WTC11 (cell line): ENCODE data around the gene MRPL9. TPM values are rescaled to one million over a fixed set of nuclear protein-coding genes. Genes with fewer than 3 reads are reported as not detected.

ENCODE experiments used
- ATAC-seq: fragments of 200-7000 bp; cut with Tn5 transposase; 2 replicates; pipeline ENCODE4 v1.10.0; 2021; ENCODE audit warnings: mild to moderate bottlenecking, moderate library complexity
- CTCF ChIA-PET: fragments of 300-600 bp; sonication (Branson Sonifier 250); formaldehyde crosslinking; loops from one replicate; lab custom pipeline; 2021; ENCODE audit warnings: antibody characterized with exemption; lab: Charles Lee
- POLR2A ChIA-PET: fragments of 350-600 bp; sonication (Branson Sonifier 250); formaldehyde crosslinking; loops from one replicate; lab custom pipeline; 2021; ENCODE audit warnings: antibody characterized with exemption; lab: Charles Lee
- DNase-seq: peaks from one replicate; pipeline ENCODE4 v3.0.0; 2021; ENCODE audit warnings: low spot score
- H3K27ac Mint-ChIP-seq: 2 replicates; pipeline ENCODE4 v1.8.0; 2021; ENCODE audit warnings: mixed read lengths
- H3K27me3 Mint-ChIP-seq: 2 replicates; pipeline ENCODE4 v1.8.0; 2021; ENCODE audit warnings: low read depth, mild to moderate bottlenecking, moderate library complexity, mixed read lengths
- H3K36me3 Mint-ChIP-seq: 2 replicates; pipeline ENCODE4 v1.8.0; 2021; ENCODE audit warnings: mixed read lengths
- H3K4me1 Mint-ChIP-seq: 2 replicates; pipeline ENCODE4 v1.8.0; 2022; ENCODE audit warnings: mixed read lengths
- H3K4me3 Mint-ChIP-seq: 2 replicates; pipeline ENCODE4 v1.8.0; 2021; ENCODE audit warnings: mild to moderate bottlenecking, moderate library complexity, mixed read lengths
- H3K9me3 Mint-ChIP-seq: 2 replicates; pipeline ENCODE4 v1.8.0; 2021; ENCODE audit warnings: mixed read lengths
- ATF1 ChIP-seq: sonication (generic); formaldehyde crosslinking; IDR thresholded peaks from 2 replicates; pipeline ENCODE4 v1.8.1; 2023; ENCODE audit warnings: mild to moderate bottlenecking, moderate library complexity, missing genetic modification reagents
- ATF6 ChIP-seq: sonication (generic); formaldehyde crosslinking; IDR thresholded peaks from 2 replicates; pipeline ENCODE4 v1.8.1; 2023; ENCODE audit warnings: mild to moderate bottlenecking, missing genetic modification reagents
- CREB1 ChIP-seq: sonication (generic); formaldehyde crosslinking; IDR thresholded peaks from 2 replicates; pipeline ENCODE4 v1.8.0; 2023; ENCODE audit warnings: mild to moderate bottlenecking, missing genetic modification reagents
- ESRRA ChIP-seq: sonication (generic); formaldehyde crosslinking; IDR thresholded peaks from 2 replicates; pipeline ENCODE4 v1.8.1; 2022; ENCODE audit warnings: mild to moderate bottlenecking, missing genetic modification reagents, borderline replicate concordance
- FOXP1 ChIP-seq: sonication (generic); formaldehyde crosslinking; IDR thresholded peaks from 2 replicates; pipeline ENCODE4 v1.8.0; 2022; ENCODE audit warnings: missing genetic modification reagents, mild to moderate bottlenecking, moderate library complexity, borderline replicate concordance
- IRF2 ChIP-seq: sonication (generic); formaldehyde crosslinking; IDR thresholded peaks from 2 replicates; pipeline ENCODE4 v1.8.0; 2022; ENCODE audit warnings: low read depth, missing genetic modification reagents, borderline replicate concordance
- JUN ChIP-seq: sonication (generic); formaldehyde crosslinking; IDR thresholded peaks from 2 replicates; pipeline ENCODE4 v1.8.0; 2023; ENCODE audit warnings: mild to moderate bottlenecking, missing genetic modification reagents
- NFE2L1 ChIP-seq: sonication (generic); formaldehyde crosslinking; IDR thresholded peaks from 2 replicates; pipeline ENCODE4 v1.8.1; 2023; ENCODE audit warnings: missing genetic modification reagents
- OVOL2 ChIP-seq: fragments of 250-450 bp; sonication (Bioruptor Pico); IDR thresholded peaks from 2 replicates; pipeline ENCODE4 v1.9.0; 2021; ENCODE audit warnings: mild to moderate bottlenecking, borderline replicate concordance
- SMAD4 ChIP-seq: sonication (generic); formaldehyde crosslinking; IDR thresholded peaks from 2 replicates; pipeline ENCODE4 v1.8.0; 2022; ENCODE audit warnings: mild to moderate bottlenecking, missing genetic modification reagents
- ZNF232 ChIP-seq: sonication (generic); formaldehyde crosslinking; IDR thresholded peaks from 2 replicates; pipeline ENCODE4 v1.8.0; 2022; ENCODE audit warnings: mild to moderate bottlenecking, missing genetic modification reagents
- ZNF396 ChIP-seq: fragments of 250-450 bp; sonication (Bioruptor Pico); IDR thresholded peaks from 2 replicates; pipeline ENCODE4 v1.8.0; 2021; ENCODE audit warnings: mild to moderate bottlenecking, moderate library complexity, borderline replicate concordance
- ZNF416 ChIP-seq: fragments of 250-450 bp; sonication (Bioruptor Pico); IDR thresholded peaks from 2 replicates; pipeline ENCODE4 v1.9.0; 2021; ENCODE audit warnings: mild to moderate bottlenecking, inconsistent platforms
- ZNF671 ChIP-seq: fragments of 250-450 bp; sonication (Bioruptor Pico); IDR thresholded peaks from 2 replicates; pipeline ENCODE4 v1.8.0; 2021; ENCODE audit warnings: mild to moderate bottlenecking
- ZSCAN18 ChIP-seq: fragments of 250-450 bp; sonication (Bioruptor Pico); IDR thresholded peaks from 2 replicates; pipeline ENCODE4 v2.1.2; 2022; ENCODE audit warnings: mild to moderate bottlenecking, moderate library complexity
- total RNA-seq: library from RNA; stranded (reverse); gene quantifications from 3 replicates; pipeline ENCODE4 v1.2.3, GENCODE V29; 2021
- TF ChIP-seq, protein P1 (sequence below): fragments of 250-450 bp; sonication (Bioruptor Pico); IDR thresholded peaks from 2 replicates; pipeline ENCODE4 v1.9.0; 2021; ENCODE audit warnings: mild to moderate bottlenecking, borderline replicate concordance
- TF ChIP-seq, protein P2 (sequence below): sonication (generic); formaldehyde crosslinking; IDR thresholded peaks from 2 replicates; pipeline ENCODE4 v1.8.1; 2022; ENCODE audit warnings: mild to moderate bottlenecking, missing genetic modification reagents, moderate library complexity, borderline replicate concordance
- TF ChIP-seq, protein P3 (sequence below): sonication (generic); formaldehyde crosslinking; IDR thresholded peaks from 2 replicates; pipeline ENCODE4 v1.8.0; 2023; ENCODE audit warnings: mild to moderate bottlenecking, missing genetic modification reagents

Gene MRPL9
- total RNA-seq, 1 experiment from 2014 or later = 99.3 TPM

- TF ChIP-seq IRF2 (CRISPR knock-in tag) = no peak
- no peak for TF ChIP-seq ZNF232 (CRISPR knock-in tag)
- TF ChIP-seq JUN (CRISPR knock-in tag) = no peak
- TF ChIP-seq, protein P1, sequence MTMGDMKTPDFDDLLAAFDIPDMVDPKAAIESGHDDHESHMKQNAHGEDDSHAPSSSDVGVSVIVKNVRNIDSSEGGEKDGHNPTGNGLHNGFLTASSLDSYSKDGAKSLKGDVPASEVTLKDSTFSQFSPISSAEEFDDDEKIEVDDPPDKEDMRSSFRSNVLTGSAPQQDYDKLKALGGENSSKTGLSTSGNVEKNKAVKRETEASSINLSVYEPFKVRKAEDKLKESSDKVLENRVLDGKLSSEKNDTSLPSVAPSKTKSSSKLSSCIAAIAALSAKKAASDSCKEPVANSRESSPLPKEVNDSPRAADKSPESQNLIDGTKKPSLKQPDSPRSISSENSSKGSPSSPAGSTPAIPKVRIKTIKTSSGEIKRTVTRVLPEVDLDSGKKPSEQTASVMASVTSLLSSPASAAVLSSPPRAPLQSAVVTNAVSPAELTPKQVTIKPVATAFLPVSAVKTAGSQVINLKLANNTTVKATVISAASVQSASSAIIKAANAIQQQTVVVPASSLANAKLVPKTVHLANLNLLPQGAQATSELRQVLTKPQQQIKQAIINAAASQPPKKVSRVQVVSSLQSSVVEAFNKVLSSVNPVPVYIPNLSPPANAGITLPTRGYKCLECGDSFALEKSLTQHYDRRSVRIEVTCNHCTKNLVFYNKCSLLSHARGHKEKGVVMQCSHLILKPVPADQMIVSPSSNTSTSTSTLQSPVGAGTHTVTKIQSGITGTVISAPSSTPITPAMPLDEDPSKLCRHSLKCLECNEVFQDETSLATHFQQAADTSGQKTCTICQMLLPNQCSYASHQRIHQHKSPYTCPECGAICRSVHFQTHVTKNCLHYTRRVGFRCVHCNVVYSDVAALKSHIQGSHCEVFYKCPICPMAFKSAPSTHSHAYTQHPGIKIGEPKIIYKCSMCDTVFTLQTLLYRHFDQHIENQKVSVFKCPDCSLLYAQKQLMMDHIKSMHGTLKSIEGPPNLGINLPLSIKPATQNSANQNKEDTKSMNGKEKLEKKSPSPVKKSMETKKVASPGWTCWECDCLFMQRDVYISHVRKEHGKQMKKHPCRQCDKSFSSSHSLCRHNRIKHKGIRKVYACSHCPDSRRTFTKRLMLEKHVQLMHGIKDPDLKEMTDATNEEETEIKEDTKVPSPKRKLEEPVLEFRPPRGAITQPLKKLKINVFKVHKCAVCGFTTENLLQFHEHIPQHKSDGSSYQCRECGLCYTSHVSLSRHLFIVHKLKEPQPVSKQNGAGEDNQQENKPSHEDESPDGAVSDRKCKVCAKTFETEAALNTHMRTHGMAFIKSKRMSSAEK = no peak
- TF ChIP-seq ZNF671 (CRISPR knock-in tag) = no peak
- no peak for TF ChIP-seq ZNF416 (CRISPR knock-in tag)
Measured at GRCh38 chr1:151721788-151722510, 41.3 kb downstream of the MRPL9 start (continued).

DNA sequence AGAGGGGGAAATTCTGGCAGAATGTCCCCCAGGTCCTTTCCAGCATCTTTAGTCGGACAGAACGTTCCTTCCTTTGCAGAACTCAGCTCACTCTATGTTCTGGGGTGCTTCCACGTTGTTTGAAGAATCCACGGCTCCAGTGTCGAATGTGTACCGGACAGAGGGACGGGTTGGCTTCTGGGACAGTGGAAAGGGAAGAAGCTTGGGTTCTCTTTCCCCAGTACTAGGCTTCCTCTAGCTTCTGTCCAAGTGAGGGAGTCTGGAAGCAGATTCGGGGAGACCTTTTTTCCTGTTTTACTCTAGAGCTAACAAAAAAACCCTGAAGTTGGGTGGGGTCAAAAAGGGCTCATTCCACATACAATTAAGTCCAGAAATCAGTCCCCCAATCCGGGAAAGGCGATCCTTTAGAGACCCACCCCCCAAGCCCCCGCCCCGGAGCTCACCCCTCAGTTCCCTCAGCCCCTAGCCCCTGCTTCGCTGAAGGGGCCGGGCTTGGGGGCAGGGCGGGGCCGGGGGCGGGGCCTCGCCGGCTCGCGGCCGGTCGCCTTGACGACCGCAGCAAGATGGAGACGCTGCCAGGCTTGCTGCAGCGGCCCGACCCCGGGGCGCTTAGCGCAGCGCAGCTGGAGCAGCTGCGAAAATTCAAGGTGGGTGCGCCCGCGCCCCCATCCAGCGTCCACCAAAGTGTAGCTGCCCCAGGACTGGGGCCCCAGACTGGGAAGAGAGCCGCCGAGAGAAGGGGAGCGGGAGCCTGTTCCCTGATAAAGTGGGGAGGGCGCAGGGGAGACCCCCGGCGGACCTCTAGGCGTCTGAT, 42.1 kb downstream of the MRPL9 start, which contains the start of gene RIIAD1:
Gene RIIAD1, plus strand, starts transcription at position 549 of the 814 bp plus-strand sequence. Its CDS starts 15 bp downstream, at position 564.
- H3K9me3 Mint-ChIP-seq = no peaks in the 10 kb centered on the region
- TF ChIP-seq, protein P2, sequence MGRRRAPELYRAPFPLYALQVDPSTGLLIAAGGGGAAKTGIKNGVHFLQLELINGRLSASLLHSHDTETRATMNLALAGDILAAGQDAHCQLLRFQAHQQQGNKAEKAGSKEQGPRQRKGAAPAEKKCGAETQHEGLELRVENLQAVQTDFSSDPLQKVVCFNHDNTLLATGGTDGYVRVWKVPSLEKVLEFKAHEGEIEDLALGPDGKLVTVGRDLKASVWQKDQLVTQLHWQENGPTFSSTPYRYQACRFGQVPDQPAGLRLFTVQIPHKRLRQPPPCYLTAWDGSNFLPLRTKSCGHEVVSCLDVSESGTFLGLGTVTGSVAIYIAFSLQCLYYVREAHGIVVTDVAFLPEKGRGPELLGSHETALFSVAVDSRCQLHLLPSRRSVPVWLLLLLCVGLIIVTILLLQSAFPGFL (CRISPR knock-in tag) = no peak
- TF ChIP-seq SMAD4 = no peak
- TF ChIP-seq NFE2L1 (CRISPR knock-in tag) = no peak
- TF ChIP-seq FOXP1 (CRISPR knock-in tag) = no peak
- no peak for TF ChIP-seq ZNF396 (CRISPR knock-in tag)
- no peak for TF ChIP-seq CREB1 (CRISPR knock-in tag)
- TF ChIP-seq ZSCAN18 (CRISPR knock-in tag) = no peak
- TF ChIP-seq, all 79 proteins: peak for 0
- ATAC-seq (peak; percentile 85), DNase-seq (peak; percentile 61)
- ChIA-PET POLR2A (interaction anchor here (1.1 kb wide), 1 partner anchor 28 kb away, joined by 3 read pairs; no protein-coding TSS in a partner anchor), CTCF (interaction anchor here (0.6 to 1.9 kb wide), 13 partner anchors 9 to 773 kb away, joined by 3 to 19 read pairs (median 4); no protein-coding TSS in a partner anchor)
- H3K4me3 Mint-ChIP-seq = peak within 1 kb of the TSS; percentile 76
- no peaks in the 10 kb centered on the region for H3K36me3 Mint-ChIP-seq
- no peak within 1 kb of the TSS for H3K27ac Mint-ChIP-seq
- H3K4me1 Mint-ChIP-seq = peaks cover 31% of the 10 kb centered on the region
- H3K27me3 Mint-ChIP-seq = peaks cover 81% of the 10 kb centered on the region

- POLR2A ChIA-PET = interaction anchor here (1.1 kb wide), 1 partner anchor 27 kb away, joined by 3 read pairs; no protein-coding TSS in a partner anchor
- Mint-ChIP-seq H3K27me3 (peaks cover 77% of the 10 kb centered on the region), H3K4me3 (peak overlapping the region; percentile 59), H3K9me3 (no peaks in the 10 kb centered on the region), H3K36me3 (no peaks in the 10 kb centered on the region), H3K4me1 (peaks cover 38% of the 10 kb centered on the region), H3K27ac (no peak overlapping the region)
- CTCF ChIA-PET = interaction anchor here (0.6 to 1.9 kb wide), 13 partner anchors 8 to 772 kb away, joined by 3 to 19 read pairs (median 4); no protein-coding TSS in a partner anchor
- ATAC-seq = no peak
- DNase-seq = no peak
- TF ChIP-seq ATF6 (CRISPR knock-in tag) = no peak
- no peak for TF ChIP-seq OVOL2 (CRISPR knock-in tag)
- TF ChIP-seq, protein P3, sequence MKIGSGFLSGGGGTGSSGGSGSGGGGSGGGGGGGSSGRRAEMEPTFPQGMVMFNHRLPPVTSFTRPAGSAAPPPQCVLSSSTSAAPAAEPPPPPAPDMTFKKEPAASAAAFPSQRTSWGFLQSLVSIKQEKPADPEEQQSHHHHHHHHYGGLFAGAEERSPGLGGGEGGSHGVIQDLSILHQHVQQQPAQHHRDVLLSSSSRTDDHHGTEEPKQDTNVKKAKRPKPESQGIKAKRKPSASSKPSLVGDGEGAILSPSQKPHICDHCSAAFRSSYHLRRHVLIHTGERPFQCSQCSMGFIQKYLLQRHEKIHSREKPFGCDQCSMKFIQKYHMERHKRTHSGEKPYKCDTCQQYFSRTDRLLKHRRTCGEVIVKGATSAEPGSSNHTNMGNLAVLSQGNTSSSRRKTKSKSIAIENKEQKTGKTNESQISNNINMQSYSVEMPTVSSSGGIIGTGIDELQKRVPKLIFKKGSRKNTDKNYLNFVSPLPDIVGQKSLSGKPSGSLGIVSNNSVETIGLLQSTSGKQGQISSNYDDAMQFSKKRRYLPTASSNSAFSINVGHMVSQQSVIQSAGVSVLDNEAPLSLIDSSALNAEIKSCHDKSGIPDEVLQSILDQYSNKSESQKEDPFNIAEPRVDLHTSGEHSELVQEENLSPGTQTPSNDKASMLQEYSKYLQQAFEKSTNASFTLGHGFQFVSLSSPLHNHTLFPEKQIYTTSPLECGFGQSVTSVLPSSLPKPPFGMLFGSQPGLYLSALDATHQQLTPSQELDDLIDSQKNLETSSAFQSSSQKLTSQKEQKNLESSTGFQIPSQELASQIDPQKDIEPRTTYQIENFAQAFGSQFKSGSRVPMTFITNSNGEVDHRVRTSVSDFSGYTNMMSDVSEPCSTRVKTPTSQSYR (CRISPR knock-in tag) = no peak
- TF ChIP-seq ATF1 (CRISPR knock-in tag) = no peak
- no peak for TF ChIP-seq ESRRA
- no peak for TF ChIP-seq SMAD4
Measured at GRCh38 chr1:151720554-151720953, 42.7 kb downstream of the MRPL9 start.
